Suprapubic skin (tissue), 4 donors: ENCODE data around the gene SLC8A2. TPM values are rescaled to one million over a fixed set of nuclear protein-coding genes. Genes with fewer than 3 reads are reported as not detected.
"Not testable (repeated sequence)": the region's sequence is repeated elsewhere in the genome, so short reads cannot be mapped to it uniquely, and the experiment has no call there.

Experiments
- DNase-seq, 2 donors: peaks; one replicate each; pipeline ENCODE4 v3.0.0-alpha.2; 2019; ENCODE audit warnings: low spot score in 2 of 2
- H3K27ac ChIP-seq: fragments of 200-600 bp; sonication (generic); one replicate; pipeline ENCODE4 v1.5.1; 2019
- H3K27me3 ChIP-seq: fragments of 200-600 bp; sonication (generic); one replicate; pipeline ENCODE4 v1.5.1; 2019
- H3K36me3 ChIP-seq: fragments of 200-600 bp; sonication (generic); one replicate; pipeline ENCODE4 v1.5.1; 2019
- H3K4me1 ChIP-seq: fragments of 200-600 bp; sonication (generic); one replicate; pipeline ENCODE4 v1.5.1; 2019
- H3K4me3 ChIP-seq: fragments of 200-600 bp; sonication (generic); one replicate; pipeline ENCODE4 v1.5.1; 2019; ENCODE audit warnings: mild to moderate bottlenecking
- H3K9me3 ChIP-seq: fragments of 200-600 bp; sonication (generic); one replicate; pipeline ENCODE4 v1.5.1; 2019
- CTCF ChIP-seq, 2 donors: fragments of 200-600 bp in 1 of 2; fragments of 450-650 bp in 1 of 2; sonication (generic) in 1 of 2; IDR thresholded peaks; one replicate each; pipeline ENCODE4 v1.5.1; 2016 to 2019; ENCODE audit warnings: antibody characterized with exemption in 2 of 2, mild to moderate bottlenecking in 1 of 2, moderate library complexity in 1 of 2
- EP300 ChIP-seq: sonication (generic); formaldehyde crosslinking; IDR thresholded peaks from one replicate; pipeline ENCODE4 v1.6.1; 2017; ENCODE audit warnings: antibody characterized with exemption
- POLR2A ChIP-seq, 2 donors: fragments of 450-650 bp; IDR thresholded peaks; one replicate each; pipeline ENCODE4 v1.6.1; 2017; ENCODE audit warnings: antibody characterized with exemption in 2 of 2, mild to moderate bottlenecking in 2 of 2, moderate library complexity in 2 of 2
- POLR2AphosphoS5 ChIP-seq, 3 donors: sonication (generic); formaldehyde crosslinking; IDR thresholded peaks; one replicate each; pipeline ENCODE4 v1.6.1; 2017; ENCODE audit warnings: antibody characterized with exemption in 3 of 3
- WGBS: methylation state at CpG from one replicate; pipeline ENCODE4 v1.1.5; 2018; 5-methylcytosine and 5-hydroxymethylcytosine counted together
- total RNA-seq, 4 donors: library from RNA; depleted of rRNA; stranded (reverse); fragments of >200 nt; gene quantifications; one replicate each; pipeline ENCODE4 v1.1.0, GENCODE V29; 2016

Gene SLC8A2
- total RNA-seq, 4 donors from 2014 or later, result 0.26 to 1.2 (median 0.38) TPM; not detected in 1

GRCh38 chr19:47383890-47384289, 87.8 kb downstream of the SLC8A2 start:
- H3K27me3 ChIP-seq, H3K27ac ChIP-seq, H3K9me3 ChIP-seq, H3K4me1 ChIP-seq, DNase-seq, H3K4me3 ChIP-seq: not testable (repeated sequence)
- 83% methylated on average over 5 of the region's 5 CpGs for WGBS
- H3K36me3 ChIP-seq, result peaks cover 37% of the 10 kb centered on the region

GRCh38 chr19:47381653-47382279, 89.9 kb downstream of the SLC8A2 start:
- Histone ChIP-seq H3K27me3 (no peaks in the 10 kb centered on the region), H3K27ac (no peak overlapping the region), H3K4me1 (no peaks in the 10 kb centered on the region), H3K36me3 (peaks cover 58% of the 10 kb centered on the region), H3K4me3 (no peak overlapping the region), H3K9me3 (no peaks in the 10 kb centered on the region)
- WGBS, result 95% methylated on average over 5 of the region's 11 CpGs
- TF ChIP-seq POLR2A (IDR thresholded peaks at IDR 0.05), result no peak
- no peak for TF ChIP-seq POLR2AphosphoS5 (IDR thresholded peaks at IDR 0.05)
- TF ChIP-seq EP300, result no peak
- TF ChIP-seq CTCF (IDR thresholded peaks at IDR 0.05), result no peak
- DNase-seq, result no peak

- peaks cover 64% of the 10 kb centered on the region for H3K36me3 ChIP-seq
- H3K27me3 ChIP-seq, result no peaks in the 10 kb centered on the region
- H3K27ac ChIP-seq, result no peak overlapping the region
- H3K9me3 ChIP-seq, result no peaks in the 10 kb centered on the region
- H3K4me3 ChIP-seq, result no peak overlapping the region
- WGBS, result 87% methylated on average over 13 of the region's 14 CpGs
- no peak for TF ChIP-seq CTCF (IDR thresholded peaks at IDR 0.05)
- no peak for TF ChIP-seq POLR2AphosphoS5 (IDR thresholded peaks at IDR 0.05)
- TF ChIP-seq EP300, result no peak
- TF ChIP-seq POLR2A (IDR thresholded peaks at IDR 0.05), result no peak
- H3K4me1 ChIP-seq, result no peaks in the 10 kb centered on the region
- DNase-seq, result no peak
These were observed 90.6 kb downstream of the SLC8A2 start for GRCh38 chr19:47381121-47381520.

- no peaks in the 10 kb centered on the region for H3K9me3 ChIP-seq
- WGBS, result 93% methylated on average over 6 of the region's 6 CpGs
These were observed 91.1 kb downstream of the SLC8A2 start for GRCh38 chr19:47380559-47380958.

GRCh38 chr19:47379381-47379938, 92.2 kb downstream of the SLC8A2 start:
- no peak for DNase-seq
- 85% methylated on average over 10 of the region's 23 CpGs for whole genome bisulfite sequencing
- peaks cover 81% of the 10 kb centered on the region for H3K36me3 ChIP-seq

More at GRCh38 chr19:47380559-47380958, 91.1 kb downstream of the SLC8A2 start:
- no peak overlapping the region for H3K4me3 ChIP-seq
- no peak for DNase-seq
- H3K4me1 ChIP-seq, result no peaks in the 10 kb centered on the region
- H3K27me3 ChIP-seq, result no peaks in the 10 kb centered on the region
- TF ChIP-seq EP300, result no peak
- TF ChIP-seq POLR2AphosphoS5 (IDR thresholded peaks at IDR 0.05), result no peak
- TF ChIP-seq CTCF (IDR thresholded peaks at IDR 0.05), result no peak
- TF ChIP-seq POLR2A (IDR thresholded peaks at IDR 0.05), result no peak
- no peak overlapping the region for H3K27ac ChIP-seq
- peaks cover 70% of the 10 kb centered on the region for H3K36me3 ChIP-seq

More at GRCh38 chr19:47379381-47379938, 92.2 kb downstream of the SLC8A2 start:
- Histone ChIP-seq H3K4me1 (no peaks in the 10 kb centered on the region), H3K4me3 (no peak overlapping the region), H3K27ac (no peak overlapping the region), H3K9me3 (no peaks in the 10 kb centered on the region), H3K27me3 (no peaks in the 10 kb centered on the region)
- no peak for TF ChIP-seq EP300
- TF ChIP-seq POLR2A (IDR thresholded peaks at IDR 0.05), result no peak
- no peak for TF ChIP-seq CTCF (IDR thresholded peaks at IDR 0.05)
- TF ChIP-seq POLR2AphosphoS5 (IDR thresholded peaks at IDR 0.05), result no peak
